HEK293 (cell line): ENCODE results near the gene LBH.

Experiments
- TF ChIP-seq, protein P1 (sequence below): fragments of 450-650 bp; formaldehyde crosslinking; IDR thresholded peaks from 2 replicates; pipeline ENCODE4 v1.5.1; 2016; ENCODE audit warnings: missing biosample characterization, missing genetic modification characterization
- TF ChIP-seq, protein P2 (sequence below): fragments of 450-650 bp; formaldehyde crosslinking; IDR thresholded peaks from 2 replicates; pipeline ENCODE4 v1.5.1; 2017; ENCODE audit warnings: missing biosample characterization, mild to moderate bottlenecking, missing genetic modification characterization, moderate library complexity
- TF ChIP-seq, protein P3 (sequence below): fragments of 450-650 bp; formaldehyde crosslinking; IDR thresholded peaks from 2 replicates; pipeline ENCODE4 v1.5.1; 2016; ENCODE audit warnings: missing biosample characterization, missing genetic modification characterization

DNA sequence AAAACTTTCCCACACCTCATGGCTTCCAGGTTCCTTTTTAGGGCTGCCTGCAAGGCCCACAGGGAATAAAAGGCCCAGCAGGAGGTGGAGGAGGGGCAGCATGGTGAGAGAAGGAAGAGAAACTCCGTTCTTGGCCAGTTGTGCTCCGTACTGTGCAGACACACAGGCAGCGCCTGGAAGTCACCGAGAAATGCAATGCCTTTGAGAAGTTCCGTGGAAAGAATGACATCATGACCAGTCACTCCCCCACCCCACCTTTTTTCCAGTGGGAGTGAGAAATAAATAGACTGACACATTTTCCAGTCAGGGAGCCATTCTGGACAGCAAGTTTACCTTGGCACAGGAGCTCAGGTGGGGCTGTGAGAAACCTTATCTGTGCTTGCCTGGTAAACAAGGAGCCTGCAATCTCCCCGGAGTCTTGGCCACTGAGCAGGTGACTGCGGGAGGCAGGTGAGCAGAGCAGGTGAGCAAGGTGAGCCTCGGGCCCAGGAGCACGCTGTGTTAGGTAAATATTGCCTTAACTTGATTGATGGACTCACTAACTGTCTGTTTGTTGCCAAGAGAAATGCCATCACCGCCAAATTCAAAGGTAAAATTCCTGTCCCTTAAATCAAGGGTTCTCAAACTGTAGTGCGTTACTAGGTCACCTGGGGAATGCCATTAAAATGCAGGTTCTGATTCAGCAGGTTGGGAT lies 13.5 kb upstream of the LBH start:
- TF ChIP-seq, protein P1, sequence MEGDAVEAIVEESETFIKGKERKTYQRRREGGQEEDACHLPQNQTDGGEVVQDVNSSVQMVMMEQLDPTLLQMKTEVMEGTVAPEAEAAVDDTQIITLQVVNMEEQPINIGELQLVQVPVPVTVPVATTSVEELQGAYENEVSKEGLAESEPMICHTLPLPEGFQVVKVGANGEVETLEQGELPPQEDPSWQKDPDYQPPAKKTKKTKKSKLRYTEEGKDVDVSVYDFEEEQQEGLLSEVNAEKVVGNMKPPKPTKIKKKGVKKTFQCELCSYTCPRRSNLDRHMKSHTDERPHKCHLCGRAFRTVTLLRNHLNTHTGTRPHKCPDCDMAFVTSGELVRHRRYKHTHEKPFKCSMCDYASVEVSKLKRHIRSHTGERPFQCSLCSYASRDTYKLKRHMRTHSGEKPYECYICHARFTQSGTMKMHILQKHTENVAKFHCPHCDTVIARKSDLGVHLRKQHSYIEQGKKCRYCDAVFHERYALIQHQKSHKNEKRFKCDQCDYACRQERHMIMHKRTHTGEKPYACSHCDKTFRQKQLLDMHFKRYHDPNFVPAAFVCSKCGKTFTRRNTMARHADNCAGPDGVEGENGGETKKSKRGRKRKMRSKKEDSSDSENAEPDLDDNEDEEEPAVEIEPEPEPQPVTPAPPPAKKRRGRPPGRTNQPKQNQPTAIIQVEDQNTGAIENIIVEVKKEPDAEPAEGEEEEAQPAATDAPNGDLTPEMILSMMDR (tag by site-specific recombination) = no peak
- TF ChIP-seq, protein P2, sequence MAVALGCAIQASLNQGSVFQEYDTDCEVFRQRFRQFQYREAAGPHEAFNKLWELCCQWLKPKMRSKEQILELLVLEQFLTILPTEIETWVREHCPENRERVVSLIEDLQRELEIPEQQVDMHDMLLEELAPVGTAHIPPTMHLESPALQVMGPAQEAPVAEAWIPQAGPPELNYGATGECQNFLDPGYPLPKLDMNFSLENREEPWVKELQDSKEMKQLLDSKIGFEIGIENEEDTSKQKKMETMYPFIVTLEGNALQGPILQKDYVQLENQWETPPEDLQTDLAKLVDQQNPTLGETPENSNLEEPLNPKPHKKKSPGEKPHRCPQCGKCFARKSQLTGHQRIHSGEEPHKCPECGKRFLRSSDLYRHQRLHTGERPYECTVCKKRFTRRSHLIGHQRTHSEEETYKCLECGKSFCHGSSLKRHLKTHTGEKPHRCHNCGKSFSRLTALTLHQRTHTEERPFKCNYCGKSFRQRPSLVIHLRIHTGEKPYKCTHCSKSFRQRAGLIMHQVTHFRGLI (tag by site-specific recombination) = no peak
- TF ChIP-seq, protein P3, sequence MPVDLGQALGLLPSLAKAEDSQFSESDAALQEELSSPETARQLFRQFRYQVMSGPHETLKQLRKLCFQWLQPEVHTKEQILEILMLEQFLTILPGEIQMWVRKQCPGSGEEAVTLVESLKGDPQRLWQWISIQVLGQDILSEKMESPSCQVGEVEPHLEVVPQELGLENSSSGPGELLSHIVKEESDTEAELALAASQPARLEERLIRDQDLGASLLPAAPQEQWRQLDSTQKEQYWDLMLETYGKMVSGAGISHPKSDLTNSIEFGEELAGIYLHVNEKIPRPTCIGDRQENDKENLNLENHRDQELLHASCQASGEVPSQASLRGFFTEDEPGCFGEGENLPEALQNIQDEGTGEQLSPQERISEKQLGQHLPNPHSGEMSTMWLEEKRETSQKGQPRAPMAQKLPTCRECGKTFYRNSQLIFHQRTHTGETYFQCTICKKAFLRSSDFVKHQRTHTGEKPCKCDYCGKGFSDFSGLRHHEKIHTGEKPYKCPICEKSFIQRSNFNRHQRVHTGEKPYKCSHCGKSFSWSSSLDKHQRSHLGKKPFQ = no peak
